ENCODE measurements around the gene CDH4.
A peak's percentile ranks its signal among the peaks of the same experiment; 100 is the strongest.

The CDH4 gene

GRCh38 chr20:61330441-61330840 is 78.4 kb downstream of the CDH4 start:
- TF ChIP-seq TAF1 (IDR thresholded peaks at IDR 0.05; ENCODE audit: borderline replicate concordance, insufficient read depth, low read length) (no peak), POLR2AphosphoS5 (IDR thresholded peaks at IDR 0.05; ENCODE audit: low read depth, low read length) (no peak), REST (IDR thresholded peaks at IDR 0.05; ENCODE audit: insufficient read depth in 1 of 2, low read depth in 2 of 2, low read length in 2 of 2) (no peak), SIN3A (IDR thresholded peaks at IDR 0.05; ENCODE audit: borderline replicate concordance, insufficient read depth, low read length) (no peak), FOXP2 (optimal IDR thresholded peaks at IDR 0.05; ENCODE audit: borderline replicate concordance, extremely low read depth, extremely low read length, insufficient read depth) (no peak)

- TF ChIP-seq REST (IDR thresholded peaks at IDR 0.05; ENCODE audit: insufficient read depth in 1 of 2, low read depth in 2 of 2, low read length in 2 of 2) = peak; percentile 84 to 89
- TF ChIP-seq FOXP2 (optimal IDR thresholded peaks at IDR 0.05; ENCODE audit: borderline replicate concordance, extremely low read depth, extremely low read length, insufficient read depth) = no peak
- no peak for TF ChIP-seq POLR2AphosphoS5 (IDR thresholded peaks at IDR 0.05; ENCODE audit: low read depth, low read length)
- TF ChIP-seq SIN3A (IDR thresholded peaks at IDR 0.05; ENCODE audit: borderline replicate concordance, insufficient read depth, low read length) = no peak
Measured at GRCh38 chr20:61331543-61331942, 79.5 kb downstream of the CDH4 start.

GRCh38 chr20:61332016-61332975 is 80.2 kb downstream of the CDH4 start:
- TF ChIP-seq POLR2AphosphoS5 (IDR thresholded peaks at IDR 0.05; ENCODE audit: low read depth, low read length) (0 out of 2 replicates have a peak, but pooled peaks have one; percentile 38), SIN3A (IDR thresholded peaks at IDR 0.05; ENCODE audit: borderline replicate concordance, insufficient read depth, low read length) (no peak)

GRCh38 chr20:61333484-61334108 is 81.5 kb downstream of the CDH4 start:
- TF ChIP-seq POLR2AphosphoS5 (IDR thresholded peaks at IDR 0.05; ENCODE audit: low read depth, low read length) (no peak), TAF1 (IDR thresholded peaks at IDR 0.05; ENCODE audit: borderline replicate concordance, insufficient read depth, low read length) (no peak), SIN3A (IDR thresholded peaks at IDR 0.05; ENCODE audit: borderline replicate concordance, insufficient read depth, low read length) (no peak), REST (IDR thresholded peaks at IDR 0.05; ENCODE audit: insufficient read depth in 1 of 2, low read depth in 2 of 2, low read length in 2 of 2) (no peak), FOXP2 (optimal IDR thresholded peaks at IDR 0.05; ENCODE audit: borderline replicate concordance, extremely low read depth, extremely low read length, insufficient read depth) (no peak)

- TF ChIP-seq FOXP2 (optimal IDR thresholded peaks at IDR 0.05; ENCODE audit: borderline replicate concordance, extremely low read depth, extremely low read length, insufficient read depth) = no peak
- TF ChIP-seq TAF1 (IDR thresholded peaks at IDR 0.05; ENCODE audit: borderline replicate concordance, insufficient read depth, low read length) = no peak
- peak; percentile 85 to 91 for TF ChIP-seq REST (IDR thresholded peaks at IDR 0.05; ENCODE audit: insufficient read depth in 1 of 2, low read depth in 2 of 2, low read length in 2 of 2)
- peak; percentile 70; the same call in 1 of the 2 replicates for TF ChIP-seq POLR2AphosphoS5 (IDR thresholded peaks at IDR 0.05; ENCODE audit: low read depth, low read length)
- no peak; the same call in 1 of the 2 replicates for TF ChIP-seq SIN3A (IDR thresholded peaks at IDR 0.05; ENCODE audit: borderline replicate concordance, insufficient read depth, low read length)
Measured at GRCh38 chr20:61340157-61340556, 88.1 kb downstream of the CDH4 start.

Measured in PFSK-1 (cell line).